K562 (cell line): Measurements from ENCODE around the gene LGI4. TPM values are rescaled to one million over a fixed set of nuclear protein-coding genes. Genes with fewer than 3 reads are reported as not detected.

Experiments used
- ARID4B ChIP-seq: sonication (generic); formaldehyde crosslinking; IDR thresholded peaks from 2 replicates; pipeline ENCODE4 v1.8.0; 2022; ENCODE audit warnings: mild to moderate bottlenecking, missing genetic modification reagents
- CBX2 ChIP-seq: fragments of 200-600 bp; sonication (generic); IDR thresholded peaks from one replicate; pipeline ENCODE4 v1.6.1; 2012; ENCODE audit warnings: mild to moderate bottlenecking, low read length, inconsistent platforms; ENCODE audit not compliant: insufficient read depth, poor library complexity, severe bottlenecking
- E2F1 ChIP-seq: sonication (generic); formaldehyde crosslinking; IDR thresholded peaks from 2 replicates; pipeline ENCODE4 v1.8.1; 2023; ENCODE audit warnings: mild to moderate bottlenecking, missing genetic modification reagents, moderate library complexity
- EGR1 ChIP-seq: fragments of 450-650 bp; conservative IDR thresholded peaks from 2 replicates; pipeline ENCODE4 v1.6.1; 2017; ENCODE audit warnings: mild to moderate bottlenecking
- ETS2 ChIP-seq: IDR thresholded peaks from 2 replicates; pipeline ENCODE4 v1.6.1; 2016; ENCODE audit warnings: borderline replicate concordance, missing genetic modification characterization, mild to moderate bottlenecking, moderate library complexity, missing compliant biosample characterization; ENCODE audit not compliant: poor library complexity, severe bottlenecking
- EZH2 ChIP-seq: IDR thresholded peaks from 2 replicates; pipeline ENCODE4 v1.6.1; 2012; ENCODE audit warnings: low read depth, mild to moderate bottlenecking, inconsistent platforms, low read length, borderline replicate concordance
- ILF3 ChIP-seq: fragments of 450-650 bp; IDR thresholded peaks from 2 replicates; pipeline ENCODE4 v1.6.1; 2018; ENCODE audit warnings: antibody characterized with exemption, mild to moderate bottlenecking, moderate library complexity, borderline replicate concordance
- MXI1 ChIP-seq: IDR thresholded peaks from 2 replicates; pipeline ENCODE4 v1.6.1; 2011; ENCODE audit warnings: low read depth, mild to moderate bottlenecking, improper control_type of control experiment, low read length
- POLR2G ChIP-seq: fragments of 200-400 bp; formaldehyde crosslinking; IDR thresholded peaks from 2 replicates; pipeline ENCODE4 v1.6.1; 2017; ENCODE audit warnings: low read depth, mild to moderate bottlenecking, antibody characterized with exemption, low read length, moderate library complexity
- PYGO2 ChIP-seq: fragments of 450-650 bp; IDR thresholded peaks from 2 replicates; pipeline ENCODE4 v1.6.1; 2016; ENCODE audit warnings: mild to moderate bottlenecking, missing genetic modification characterization, moderate library complexity, missing compliant biosample characterization
- RFX1 ChIP-seq: fragments of 450-650 bp; IDR thresholded peaks from 2 replicates; pipeline ENCODE4 v1.6.1; 2016; ENCODE audit warnings: mild to moderate bottlenecking, moderate library complexity
- polyA plus RNA-seq, 8 experiments: library from polyadenylated mRNA; depleted of rRNA in 4 of 8; stranded (reverse) in 5 of 8; unstranded in 3 of 8; fragments of >200 nt; fragmentation: Nextera tagmentation in 2 of 8; fragmentation: Illumina TruSeq in 1 of 8; extraction: Ambion mirVana in 2 of 8; extraction: Trizol in 1 of 8; gene quantifications; 2 replicates each; pipeline versions ENCODE4 v1.2.1 to v1.2.3, GENCODE V29; 2011 to 2014; ENCODE audit warnings: inconsistent platforms in 1 of 8, missing spikeins in 1 of 8
- total RNA-seq, 7 experiments: library from RNA; depleted of rRNA in 6 of 7; stranded (reverse); fragments of >200 nt in 6 of 7; fragmentation: Illumina TruSeq in 2 of 7; extraction: Trizol in 2 of 7; gene quantifications; 2 replicates each; pipeline versions ENCODE4 v1.2.1 to v1.2.3, GENCODE V29; 2011 to 2021; ENCODE audit warnings: low replicate concordance in 1 of 7

LGI4 gene
- total and polyA plus RNA-seq, 9 of the 15 experiments (the other 6 are each of a cell fraction or from before 2014, with no cell fraction given), result 0.14 to 0.30 (median 0.24) TPM; not detected in 4

- TF ChIP-seq RFX1, result peak; percentile 99
- TF ChIP-seq PYGO2 (tag), result no peak
- TF ChIP-seq ARID4B (CRISPR knock-in tag), result no peak
- TF ChIP-seq MXI1, result peak; percentile 88
- no peak for TF ChIP-seq EZH2
- no peak for TF ChIP-seq E2F1 (CRISPR knock-in tag)
- TF ChIP-seq CBX2, result no peak
- no peak for TF ChIP-seq EGR1
- TF ChIP-seq ETS2, result no peak
- TF ChIP-seq POLR2G, result peak; percentile 28; the same call in 1 of the 2 replicates
- no peak for TF ChIP-seq ILF3
Observed at GRCh38 chr19:35144600-35145436, 10.0 kb upstream of the LGI4 start (continued).
